Measurements from ENCODE around the gene SEMA3A.
"Not testable (repeated sequence)": the region's sequence is repeated elsewhere in the genome, so short reads cannot be mapped to it uniquely, and the experiment has no call there.

The SEMA3A gene

GRCh38 chr7:84057576-84057975 lies 137.0 kb downstream of the SEMA3A start:
- no peak for DNase-seq

GRCh38 chr7:84055904-84056605 lies 138.5 kb downstream of the SEMA3A start:
- no peak for DNase-seq

- not testable (repeated sequence) for DNase-seq
These were observed 139.4 kb downstream of the SEMA3A start for GRCh38 chr7:84055199-84055598.

GRCh38 chr7:84049071-84049836 lies 145.3 kb downstream of the SEMA3A start:
- DNase-seq, result no peak

- no peak for DNase-seq
These were observed 147.5 kb downstream of the SEMA3A start for GRCh38 chr7:84047085-84047484.

GRCh38 chr7:84044834-84045233 lies 149.8 kb downstream of the SEMA3A start:
- no peak for DNase-seq

- DNase-seq, result no peak
These were observed 150.9 kb downstream of the SEMA3A start for GRCh38 chr7:84043661-84044191.

GRCh38 chr7:84042110-84042539 lies 152.5 kb downstream of the SEMA3A start:
- no peak for DNase-seq

GRCh38 chr7:84041649-84042048 lies 152.9 kb downstream of the SEMA3A start:
- DNase-seq, result no peak

GRCh38 chr7:84040355-84040754 lies 154.2 kb downstream of the SEMA3A start:
- no peak for DNase-seq

- no peak for DNase-seq
These were observed 155.2 kb downstream of the SEMA3A start for GRCh38 chr7:84039432-84039831.

GRCh38 chr7:84027678-84028077 lies 166.9 kb downstream of the SEMA3A start:
- DNase-seq, result no peak

GRCh38 chr7:84025332-84025927 lies 169.2 kb downstream of the SEMA3A start:
- no peak for DNase-seq

- no peak for DNase-seq
These were observed 171.8 kb downstream of the SEMA3A start for GRCh38 chr7:84022684-84023308.

GRCh38 chr7:84022009-84022408 lies 172.6 kb downstream of the SEMA3A start:
- no peak for DNase-seq

GRCh38 chr7:84021292-84021908 lies 173.2 kb downstream of the SEMA3A start:
- no peak for DNase-seq

- no peak for DNase-seq
These were observed 176.9 kb downstream of the SEMA3A start for GRCh38 chr7:84017651-84018050.

GRCh38 chr7:84013616-84014240 lies 180.9 kb downstream of the SEMA3A start:
- no peak for DNase-seq

GRCh38 chr7:84009782-84010181 lies 184.8 kb downstream of the SEMA3A start:
- no peak for DNase-seq

- DNase-seq, result no peak
These were observed 185.5 kb downstream of the SEMA3A start for GRCh38 chr7:84009051-84009450.

GRCh38 chr7:84003191-84003590 lies 191.4 kb downstream of the SEMA3A start:
- DNase-seq, result no peak

GRCh38 chr7:84002348-84002747 lies 192.2 kb downstream of the SEMA3A start:
- no peak for DNase-seq

Data from T-helper 2 cell (primary cell).